SK-N-SH treated with all-trans-retinoic acid at 6 μM for 48 hours (cell line): ENCODE data around the gene LTBP1.

Source experiments
- ATAC-seq: fragments of 200-7000 bp; cut with Tn5 transposase; 3 replicates; pipeline ENCODE4 v1.9.1; 2020; ENCODE audit warnings: mild to moderate bottlenecking, moderate library complexity
- ARNTL ChIP-seq: fragments of 450-650 bp; formaldehyde crosslinking; IDR thresholded peaks from 2 replicates; pipeline ENCODE4 v1.5.0; 2020; ENCODE audit warnings: low read depth, mild to moderate bottlenecking, moderate library complexity, borderline replicate concordance
- BACH2 ChIP-seq: fragments of 250-450 bp; sonication (Bioruptor Pico); IDR thresholded peaks from 2 replicates; pipeline ENCODE4 v1.9.0; 2021; ENCODE audit warnings: mild to moderate bottlenecking, borderline replicate concordance
- CSRNP3 ChIP-seq: fragments of 250-450 bp; sonication (Bioruptor Pico); IDR thresholded peaks from 2 replicates; pipeline ENCODE4 v1.5.1; 2021; ENCODE audit warnings: mild to moderate bottlenecking, moderate library complexity
- ESRRG ChIP-seq: fragments of 250-450 bp; sonication (Bioruptor Pico); IDR thresholded peaks from 2 replicates; pipeline ENCODE4 v1.6.1; 2021; ENCODE audit warnings: mild to moderate bottlenecking
- GLIS3 ChIP-seq: fragments of 250-450 bp; sonication (Bioruptor Pico); IDR thresholded peaks from 2 replicates; pipeline ENCODE4 v1.5.0; 2020; ENCODE audit warnings: mild to moderate bottlenecking, moderate library complexity
- ISL1 ChIP-seq: fragments of 250-450 bp; sonication (Bioruptor Pico); IDR thresholded peaks from 2 replicates; pipeline ENCODE4 v2.1.2; 2022; ENCODE audit warnings: mild to moderate bottlenecking, moderate library complexity
- OSR1 ChIP-seq: fragments of 250-450 bp; sonication (Bioruptor Pico); IDR thresholded peaks from 2 replicates; pipeline ENCODE4 v1.8.0; 2022; ENCODE audit warnings: moderate library complexity, mild to moderate bottlenecking, inconsistent platforms
- POU6F1 ChIP-seq: fragments of 250-450 bp; sonication (Bioruptor Pico); IDR thresholded peaks from 2 replicates; pipeline ENCODE4 v1.8.0; 2021; ENCODE audit warnings: low read depth, mild to moderate bottlenecking, moderate library complexity, borderline replicate concordance
- PPARA ChIP-seq: fragments of 250-450 bp; sonication (Bioruptor Pico); IDR thresholded peaks from 2 replicates; pipeline ENCODE4 v1.5.0; 2020; ENCODE audit warnings: mild to moderate bottlenecking, borderline replicate concordance
- SNAI2 ChIP-seq: fragments of 250-450 bp; sonication (Bioruptor Pico); IDR thresholded peaks from 2 replicates; pipeline ENCODE4 v1.5.0; 2020; ENCODE audit warnings: mild to moderate bottlenecking, moderate library complexity
- TCF4 ChIP-seq: fragments of 250-450 bp; sonication (Bioruptor Pico); IDR thresholded peaks from 2 replicates; pipeline ENCODE4 v1.8.0; 2021; ENCODE audit warnings: mild to moderate bottlenecking, moderate library complexity, borderline replicate concordance
- TOX ChIP-seq: fragments of 250-450 bp; sonication (Bioruptor Pico); IDR thresholded peaks from 2 replicates; pipeline ENCODE4 v1.8.0; 2021; ENCODE audit warnings: mild to moderate bottlenecking, moderate library complexity, borderline replicate concordance
- TSHZ2 ChIP-seq: fragments of 250-450 bp; sonication (Bioruptor Pico); IDR thresholded peaks from 2 replicates; pipeline ENCODE4 v1.5.0; 2020; ENCODE audit warnings: mild to moderate bottlenecking, moderate library complexity
- ZC3H10 ChIP-seq: fragments of 250-450 bp; sonication (Bioruptor Pico); IDR thresholded peaks from 2 replicates; pipeline ENCODE4 v1.5.1; 2021; ENCODE audit warnings: mild to moderate bottlenecking, moderate library complexity
- ZFP3 ChIP-seq: fragments of 250-450 bp; sonication (Bioruptor Pico); IDR thresholded peaks from 2 replicates; pipeline ENCODE4 v1.5.0; 2020; ENCODE audit warnings: mild to moderate bottlenecking, moderate library complexity
- ZFP30 ChIP-seq: fragments of 450-650 bp; formaldehyde crosslinking; IDR thresholded peaks from 2 replicates; pipeline ENCODE4 v1.5.0; 2022; ENCODE audit warnings: mild to moderate bottlenecking, moderate library complexity
- ZNF70 ChIP-seq: fragments of 450-650 bp; formaldehyde crosslinking; IDR thresholded peaks from 2 replicates; pipeline ENCODE4 v1.5.0; 2020; ENCODE audit warnings: mild to moderate bottlenecking, moderate library complexity
- TF ChIP-seq, protein P1 (sequence below): fragments of 250-450 bp; sonication (Bioruptor Pico); IDR thresholded peaks from 2 replicates; pipeline ENCODE4 v1.8.0; 2020; ENCODE audit warnings: mild to moderate bottlenecking, moderate library complexity, borderline replicate concordance
- TF ChIP-seq, protein P2 (sequence below): fragments of 250-450 bp; sonication (Bioruptor Pico); IDR thresholded peaks from 2 replicates; pipeline ENCODE4 v1.5.1; 2020; ENCODE audit warnings: low read depth, mild to moderate bottlenecking, moderate library complexity

LTBP1 gene

GRCh38 chr2:33321876-33322483 is 375.2 kb downstream of the LTBP1 start:
- peak; percentile 68 for ATAC-seq
- no peak for TF ChIP-seq SNAI2 (CRISPR knock-in tag)
- no peak for TF ChIP-seq OSR1
- no peak for TF ChIP-seq ZC3H10 (CRISPR knock-in tag)
- no peak for TF ChIP-seq ZNF70 (CRISPR knock-in tag)
- no peak for TF ChIP-seq ESRRG (CRISPR knock-in tag)
- no peak for TF ChIP-seq TOX (CRISPR knock-in tag)
- TF ChIP-seq ARNTL (CRISPR knock-in tag) = no peak
- no peak for TF ChIP-seq TSHZ2 (CRISPR knock-in tag)
- TF ChIP-seq CSRNP3 (CRISPR knock-in tag) = no peak
- no peak for TF ChIP-seq GLIS3
- TF ChIP-seq ZFP3 (CRISPR knock-in tag) = no peak
- TF ChIP-seq POU6F1 (CRISPR knock-in tag) = no peak

DNA sequence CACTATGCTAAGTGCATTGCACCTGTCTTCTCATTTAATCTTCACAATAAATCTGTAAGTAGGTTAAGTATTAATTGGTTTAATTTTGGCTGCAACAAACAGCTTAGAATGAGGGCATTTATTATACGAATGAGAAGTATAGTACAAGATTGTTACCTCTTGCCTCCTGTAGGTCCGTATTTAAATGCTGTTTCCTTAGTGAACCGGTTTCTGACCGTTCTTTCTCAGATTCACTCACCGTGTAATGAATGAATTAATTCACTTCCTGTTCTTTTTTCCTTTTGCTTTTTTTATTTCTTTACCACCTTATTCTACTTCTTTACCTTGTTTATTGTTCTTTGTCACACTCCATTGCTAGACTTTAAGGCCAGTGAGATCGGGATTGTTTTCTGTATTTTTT is 375.9 kb downstream of the LTBP1 start:
- ATAC-seq = no peak

GRCh38 chr2:33323957-33324356 is 377.2 kb downstream of the LTBP1 start:
- no peak for TF ChIP-seq POU6F1 (CRISPR knock-in tag)
- TF ChIP-seq ESRRG (CRISPR knock-in tag) = no peak
- TF ChIP-seq GLIS3 = no peak
- TF ChIP-seq ZC3H10 (CRISPR knock-in tag) = no peak
- no peak for TF ChIP-seq ARNTL (CRISPR knock-in tag)
- TF ChIP-seq TCF4 (CRISPR knock-in tag) = no peak
- TF ChIP-seq, protein P1, sequence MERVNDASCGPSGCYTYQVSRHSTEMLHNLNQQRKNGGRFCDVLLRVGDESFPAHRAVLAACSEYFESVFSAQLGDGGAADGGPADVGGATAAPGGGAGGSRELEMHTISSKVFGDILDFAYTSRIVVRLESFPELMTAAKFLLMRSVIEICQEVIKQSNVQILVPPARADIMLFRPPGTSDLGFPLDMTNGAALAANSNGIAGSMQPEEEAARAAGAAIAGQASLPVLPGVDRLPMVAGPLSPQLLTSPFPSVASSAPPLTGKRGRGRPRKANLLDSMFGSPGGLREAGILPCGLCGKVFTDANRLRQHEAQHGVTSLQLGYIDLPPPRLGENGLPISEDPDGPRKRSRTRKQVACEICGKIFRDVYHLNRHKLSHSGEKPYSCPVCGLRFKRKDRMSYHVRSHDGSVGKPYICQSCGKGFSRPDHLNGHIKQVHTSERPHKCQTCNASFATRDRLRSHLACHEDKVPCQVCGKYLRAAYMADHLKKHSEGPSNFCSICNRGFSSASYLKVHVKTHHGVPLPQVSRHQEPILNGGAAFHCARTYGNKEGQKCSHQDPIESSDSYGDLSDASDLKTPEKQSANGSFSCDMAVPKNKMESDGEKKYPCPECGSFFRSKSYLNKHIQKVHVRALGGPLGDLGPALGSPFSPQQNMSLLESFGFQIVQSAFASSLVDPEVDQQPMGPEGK (CRISPR knock-in tag) = no peak
- TF ChIP-seq ISL1 = no peak
- no peak for TF ChIP-seq TOX (CRISPR knock-in tag)
- TF ChIP-seq, protein P2, sequence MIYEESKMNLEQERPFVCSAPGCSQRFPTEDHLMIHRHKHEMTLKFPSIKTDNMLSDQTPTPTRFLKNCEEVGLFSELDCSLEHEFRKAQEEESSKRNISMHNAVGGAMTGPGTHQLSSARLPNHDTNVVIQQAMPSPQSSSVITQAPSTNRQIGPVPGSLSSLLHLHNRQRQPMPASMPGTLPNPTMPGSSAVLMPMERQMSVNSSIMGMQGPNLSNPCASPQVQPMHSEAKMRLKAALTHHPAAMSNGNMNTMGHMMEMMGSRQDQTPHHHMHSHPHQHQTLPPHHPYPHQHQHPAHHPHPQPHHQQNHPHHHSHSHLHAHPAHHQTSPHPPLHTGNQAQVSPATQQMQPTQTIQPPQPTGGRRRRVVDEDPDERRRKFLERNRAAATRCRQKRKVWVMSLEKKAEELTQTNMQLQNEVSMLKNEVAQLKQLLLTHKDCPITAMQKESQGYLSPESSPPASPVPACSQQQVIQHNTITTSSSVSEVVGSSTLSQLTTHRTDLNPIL (CRISPR knock-in tag) = no peak
- no peak for TF ChIP-seq BACH2 (CRISPR knock-in tag)
- TF ChIP-seq CSRNP3 (CRISPR knock-in tag) = no peak
- TF ChIP-seq OSR1 = no peak
- no peak for TF ChIP-seq PPARA (CRISPR knock-in tag)
- ATAC-seq = no peak

More for the DNA sequence above, 375.9 kb downstream of the LTBP1 start:
- no peak for TF ChIP-seq ZFP30 (CRISPR knock-in tag)
- TF ChIP-seq GLIS3 = no peak
